ACC112 (cell line): ENCODE measurements around the gene DOCK2.
"Not testable (repeated sequence)": the region's sequence is repeated elsewhere in the genome, so short reads cannot be mapped to it uniquely, and the experiment has no call there.

Source experiments
- H2AFZ ChIP-seq: fragments of 200-600 bp; sonication (generic); one replicate; pipeline ENCODE4 v1.6.0; 2017; ENCODE audit warnings: antibody characterized with exemption, low read length; ENCODE audit not compliant: unreplicated experiment
- H3K27ac ChIP-seq: fragments of 200-600 bp; sonication (generic); 2 replicates; pipeline ENCODE4 v1.5.1; 2014; ENCODE audit warnings: low read depth, mild to moderate bottlenecking, antibody characterized with exemption, low read length, moderate library complexity
- H3K27me3 ChIP-seq: fragments of 200-600 bp; sonication (generic); 2 replicates; pipeline ENCODE4 v1.6.1; 2014; ENCODE audit warnings: mild to moderate bottlenecking, antibody characterized with exemption, low read length, moderate library complexity, mixed read lengths; ENCODE audit not compliant: insufficient read depth
- H3K36me3 ChIP-seq: fragments of 200-600 bp; sonication (generic); 2 replicates; pipeline ENCODE4 v1.6.1; 2016; ENCODE audit warnings: mild to moderate bottlenecking, antibody characterized with exemption, low read length, moderate library complexity, mixed read lengths; ENCODE audit not compliant: insufficient read depth
- H3K4me1 ChIP-seq: fragments of 200-600 bp; sonication (generic); one replicate; pipeline ENCODE4 v1.6.1; 2016; ENCODE audit warnings: low read length, mixed read lengths; ENCODE audit not compliant: insufficient read depth, unreplicated experiment, control insufficient read depth
- H3K4me3 ChIP-seq: fragments of 200-600 bp; sonication (generic); 2 replicates; pipeline ENCODE4 v1.5.1; 2014; ENCODE audit warnings: mild to moderate bottlenecking, low read depth, low read length
- H3K79me2 ChIP-seq: fragments of 200-600 bp; sonication (generic); one replicate; pipeline ENCODE4 v1.6.0; 2016; ENCODE audit warnings: low read length; ENCODE audit not compliant: control insufficient read depth, unreplicated experiment, insufficient read depth

The DOCK2 gene

GRCh38 chr5:169736653-169737052 lies 99.6 kb downstream of the DOCK2 start:
- Histone ChIP-seq H3K4me1 (peaks cover 3% of the 10 kb centered on the region), H3K79me2 (no peaks in the 10 kb centered on the region), H3K27ac (no peak overlapping the region), H3K36me3 (no peaks in the 10 kb centered on the region), H3K27me3 (no peaks in the 10 kb centered on the region), H3K4me3 (no peak overlapping the region), H2AFZ (no peak overlapping the region)

DNA sequence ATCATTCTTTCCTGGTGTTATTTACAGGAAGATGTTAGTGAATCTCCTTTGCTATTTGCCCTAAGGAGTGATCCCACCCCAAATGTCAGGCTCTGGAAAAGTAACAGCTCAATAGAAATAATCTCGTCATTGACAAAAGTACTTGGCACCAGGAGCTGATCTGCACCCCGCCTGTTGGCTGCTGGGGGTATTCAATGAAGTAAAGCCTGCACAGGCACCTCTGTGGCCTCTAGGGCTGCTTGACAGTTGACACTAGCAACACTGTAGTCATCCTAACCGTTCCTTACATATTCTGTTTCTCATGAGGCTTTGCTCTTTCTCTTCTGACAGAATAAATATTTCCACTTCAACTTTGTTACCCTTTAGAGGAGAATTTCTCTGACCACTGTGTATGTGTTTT lies 103.4 kb downstream of the DOCK2 start:
- no peaks in the 10 kb centered on the region for H3K36me3 ChIP-seq
- H3K27me3 ChIP-seq: no peaks in the 10 kb centered on the region
- no peaks in the 10 kb centered on the region for H3K79me2 ChIP-seq
- no peak overlapping the region for H2AFZ ChIP-seq
- no peak overlapping the region for H3K27ac ChIP-seq
- peaks cover 16% of the 10 kb centered on the region for H3K4me1 ChIP-seq
- H3K4me3 ChIP-seq: no peak overlapping the region

GRCh38 chr5:169742771-169743296 lies 105.8 kb downstream of the DOCK2 start:
- Histone ChIP-seq H3K4me1 (peaks cover 21% of the 10 kb centered on the region), H3K27ac (peak overlapping the region; percentile 54), H3K36me3 (no peaks in the 10 kb centered on the region), H3K27me3 (no peaks in the 10 kb centered on the region), H3K4me3 (no peak overlapping the region), H2AFZ (peak overlapping the region; percentile 30), H3K79me2 (no peaks in the 10 kb centered on the region)

- Histone ChIP-seq H3K27me3 (no peaks in the 10 kb centered on the region), H3K79me2 (no peaks in the 10 kb centered on the region), H3K27ac (no peak overlapping the region), H3K36me3 (no peaks in the 10 kb centered on the region), H3K4me3 (no peak overlapping the region), H3K4me1 (peaks cover 21% of the 10 kb centered on the region), H2AFZ (no peak overlapping the region)
Measured at GRCh38 chr5:169744336-169744735, 107.3 kb downstream of the DOCK2 start.

- Histone ChIP-seq H3K4me1 (peaks cover 21% of the 10 kb centered on the region), H3K36me3 (no peaks in the 10 kb centered on the region), H3K79me2 (no peaks in the 10 kb centered on the region), H3K27ac (no peak overlapping the region), H3K27me3 (no peaks in the 10 kb centered on the region), H2AFZ (no peak overlapping the region), H3K4me3 (no peak overlapping the region)
Measured at GRCh38 chr5:169745441-169746146, 108.5 kb downstream of the DOCK2 start.

GRCh38 chr5:169746147-169746694 lies 109.1 kb downstream of the DOCK2 start:
- Histone ChIP-seq H3K27me3 (no peaks in the 10 kb centered on the region), H3K36me3 (no peaks in the 10 kb centered on the region), H3K79me2 (no peaks in the 10 kb centered on the region), H3K27ac (no peak overlapping the region), H2AFZ (no peak overlapping the region), H3K4me3 (no peak overlapping the region), H3K4me1 (peaks cover 21% of the 10 kb centered on the region)

GRCh38 chr5:169748174-169748573 lies 111.1 kb downstream of the DOCK2 start:
- Histone ChIP-seq H3K4me3 (no peak overlapping the region), H3K36me3 (0 out of 2 replicates have a peak, but pooled peaks cover 4% of the 10 kb centered on the region), H3K27ac (no peak overlapping the region), H3K4me1 (peaks cover 11% of the 10 kb centered on the region), H2AFZ (no peak overlapping the region), H3K27me3 (no peaks in the 10 kb centered on the region), H3K79me2 (no peaks in the 10 kb centered on the region)

DNA sequence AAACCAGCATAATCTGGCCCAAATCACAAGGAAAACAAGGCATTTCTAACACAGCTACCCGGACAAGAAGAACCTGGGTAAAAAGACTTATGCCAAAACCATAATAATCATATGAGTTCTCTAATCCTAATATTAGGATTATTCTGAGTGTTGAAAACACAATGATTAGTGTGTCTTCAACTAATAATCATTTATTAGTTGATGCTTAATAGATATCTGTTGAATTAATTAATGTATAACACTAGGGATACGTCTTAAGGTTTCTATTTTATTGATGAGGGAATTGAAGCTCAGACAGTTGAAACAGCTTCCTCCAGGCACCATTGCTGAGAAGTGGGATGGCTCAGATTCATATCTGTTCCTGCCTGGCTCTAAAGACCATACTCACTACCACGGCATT lies 112.2 kb downstream of the DOCK2 start:
- H3K4me3 ChIP-seq: no peak overlapping the region
- H3K4me1 ChIP-seq: peaks cover 8% of the 10 kb centered on the region
- H2AFZ ChIP-seq: no peak overlapping the region
- no peaks in the 10 kb centered on the region for H3K79me2 ChIP-seq
- no peak overlapping the region for H3K27ac ChIP-seq
- 0 out of 2 replicates have a peak, but pooled peaks cover 4% of the 10 kb centered on the region for H3K36me3 ChIP-seq
- H3K27me3 ChIP-seq: no peaks in the 10 kb centered on the region

DNA sequence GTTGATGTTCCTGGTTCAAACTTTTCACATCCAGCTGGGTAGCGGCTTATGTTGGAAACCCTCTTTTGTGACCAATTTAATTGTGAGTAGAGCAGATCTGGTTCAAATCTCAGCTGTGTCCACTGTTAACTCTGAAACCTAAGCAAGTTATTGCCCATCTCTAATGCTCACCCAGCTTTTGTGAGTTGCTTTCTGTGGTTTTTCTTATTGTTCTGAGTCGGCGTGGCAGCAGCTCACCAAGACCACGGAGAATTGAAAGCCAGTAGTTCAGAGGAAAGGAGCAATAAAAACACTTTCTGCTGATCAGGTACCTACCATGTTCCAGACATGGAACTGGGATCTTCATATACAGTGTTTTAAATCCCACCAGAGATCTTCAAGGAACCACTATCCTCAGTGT lies 114.4 kb downstream of the DOCK2 start:
- no peak overlapping the region for H3K27ac ChIP-seq
- 0 out of 2 replicates have a peak, but pooled peaks cover 4% of the 10 kb centered on the region for H3K36me3 ChIP-seq
- H2AFZ ChIP-seq: no peak overlapping the region
- no peaks in the 10 kb centered on the region for H3K4me1 ChIP-seq
- no peak overlapping the region for H3K4me3 ChIP-seq
- H3K27me3 ChIP-seq: no peaks in the 10 kb centered on the region
- H3K79me2 ChIP-seq: no peaks in the 10 kb centered on the region

DNA sequence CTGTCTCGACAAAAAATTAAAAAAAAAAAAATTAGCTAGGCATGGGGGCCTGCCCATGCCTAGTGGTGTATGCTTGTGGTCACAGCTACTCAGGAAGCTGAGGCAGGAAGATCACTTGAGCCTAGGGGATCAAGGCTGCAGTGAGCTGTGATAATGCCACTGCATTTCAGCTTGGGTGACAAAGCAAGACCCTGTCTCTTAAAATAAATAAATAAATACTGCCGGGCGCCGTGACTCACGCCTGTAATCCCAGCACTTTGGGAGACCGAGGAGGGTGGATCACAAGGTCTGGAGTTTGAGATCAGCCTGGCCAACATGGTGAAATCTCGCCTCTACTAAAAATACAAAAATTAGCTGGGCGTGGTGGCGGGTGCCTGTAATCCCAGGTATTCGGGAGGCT lies 115.5 kb downstream of the DOCK2 start:
- H3K36me3 ChIP-seq, H3K79me2 ChIP-seq, H3K27me3 ChIP-seq, H3K4me1 ChIP-seq, H2AFZ ChIP-seq, H3K27ac ChIP-seq, H3K4me3 ChIP-seq: not testable (repeated sequence)

GRCh38 chr5:169753795-169754194 lies 116.7 kb downstream of the DOCK2 start:
- no peak overlapping the region for H2AFZ ChIP-seq
- H3K27ac ChIP-seq: no peak overlapping the region
- no peaks in the 10 kb centered on the region for H3K27me3 ChIP-seq

More at GRCh38 chr5:169753795-169754194, 116.7 kb downstream of the DOCK2 start:
- no peak overlapping the region for H3K4me3 ChIP-seq
- H3K36me3 ChIP-seq: 0 out of 2 replicates have a peak, but pooled peaks cover 4% of the 10 kb centered on the region
- H3K79me2 ChIP-seq: no peaks in the 10 kb centered on the region
- no peaks in the 10 kb centered on the region for H3K4me1 ChIP-seq
